HG03354 (cell line): ENCODE measurements around the gene ADAD2.

ENCODE experiments used
- ATAC-seq: cut with Tn5 transposase; IDR thresholded peaks from one replicate; pipeline ENCODE4 v1.9.1; 2021; ENCODE audit warnings: mild to moderate bottlenecking; ENCODE audit not compliant: unreplicated experiment, poor library complexity, severe bottlenecking

The ADAD2 gene

DNA sequence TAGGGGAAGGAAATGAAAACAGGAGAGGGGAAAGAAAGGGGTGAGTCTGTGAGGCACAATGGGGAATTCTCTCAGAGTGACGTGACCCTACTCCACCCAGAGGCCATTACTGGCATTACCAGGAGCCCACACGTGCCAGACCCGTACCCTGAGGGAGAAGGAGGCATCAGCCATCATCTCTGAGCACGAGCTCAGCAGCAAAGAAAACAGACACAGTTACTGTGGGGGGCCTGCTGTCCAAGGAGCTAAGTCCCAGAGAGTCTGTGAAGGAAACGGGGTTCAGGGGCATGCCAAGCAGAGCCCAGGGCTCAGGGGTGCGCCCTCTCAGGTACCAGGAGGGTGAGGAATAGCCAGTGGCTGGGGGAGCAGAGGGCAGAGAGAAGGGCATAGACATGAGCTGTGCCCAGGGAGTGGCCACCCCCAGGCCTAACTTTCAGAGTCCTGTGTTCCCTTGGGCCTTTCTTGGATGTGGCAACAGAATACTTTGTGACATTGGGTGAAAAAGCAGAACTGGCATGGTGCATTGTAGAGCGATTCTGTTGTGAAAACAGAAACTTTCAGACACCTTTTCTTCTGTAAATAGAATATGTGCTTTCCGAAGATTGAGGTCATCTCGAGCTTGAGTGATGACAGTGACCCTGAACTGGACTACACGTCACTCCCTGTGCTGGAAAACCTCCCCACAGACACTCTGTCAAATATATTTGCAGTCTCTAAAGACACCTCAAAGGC lies 15.4 kb upstream of the ADAD2 start:
- ATAC-seq, result peak; percentile 82

- ATAC-seq, result no peak
These were observed 14.5 kb upstream of the ADAD2 start for GRCh38 chr16:84176192-84177053.

- no peak for ATAC-seq
These were observed 13.2 kb upstream of the ADAD2 start for GRCh38 chr16:84177741-84178073.

DNA sequence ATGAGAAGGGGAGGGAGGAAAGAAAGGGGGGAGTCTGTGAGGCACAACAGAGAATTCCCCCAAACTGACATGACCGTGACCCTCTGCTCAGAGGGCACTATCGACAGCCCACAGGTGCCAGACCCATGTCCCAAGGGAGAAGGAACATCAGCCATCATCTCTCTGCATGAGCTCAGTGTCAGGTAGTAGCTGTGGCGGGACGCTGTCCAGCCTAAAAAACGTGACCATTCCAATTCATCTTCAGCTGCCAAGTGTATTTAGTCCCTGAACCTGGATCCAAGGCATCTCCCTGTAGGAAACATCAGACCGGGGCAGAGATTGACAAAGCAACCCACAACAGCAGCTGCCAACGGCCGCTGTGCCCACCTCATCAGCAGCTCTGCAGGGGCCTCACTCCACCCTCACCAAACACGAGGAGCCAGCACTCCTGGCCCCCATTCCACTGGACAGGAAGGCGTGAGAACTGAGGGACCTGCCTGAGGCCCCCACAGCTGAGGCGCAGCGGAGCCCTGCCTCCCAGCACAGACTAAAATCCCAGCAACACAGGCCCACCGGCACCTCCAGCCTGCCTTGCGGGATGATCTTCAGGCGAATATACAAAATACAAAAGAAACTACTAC lies 12.7 kb upstream of the ADAD2 start:
- ATAC-seq, result no peak

DNA sequence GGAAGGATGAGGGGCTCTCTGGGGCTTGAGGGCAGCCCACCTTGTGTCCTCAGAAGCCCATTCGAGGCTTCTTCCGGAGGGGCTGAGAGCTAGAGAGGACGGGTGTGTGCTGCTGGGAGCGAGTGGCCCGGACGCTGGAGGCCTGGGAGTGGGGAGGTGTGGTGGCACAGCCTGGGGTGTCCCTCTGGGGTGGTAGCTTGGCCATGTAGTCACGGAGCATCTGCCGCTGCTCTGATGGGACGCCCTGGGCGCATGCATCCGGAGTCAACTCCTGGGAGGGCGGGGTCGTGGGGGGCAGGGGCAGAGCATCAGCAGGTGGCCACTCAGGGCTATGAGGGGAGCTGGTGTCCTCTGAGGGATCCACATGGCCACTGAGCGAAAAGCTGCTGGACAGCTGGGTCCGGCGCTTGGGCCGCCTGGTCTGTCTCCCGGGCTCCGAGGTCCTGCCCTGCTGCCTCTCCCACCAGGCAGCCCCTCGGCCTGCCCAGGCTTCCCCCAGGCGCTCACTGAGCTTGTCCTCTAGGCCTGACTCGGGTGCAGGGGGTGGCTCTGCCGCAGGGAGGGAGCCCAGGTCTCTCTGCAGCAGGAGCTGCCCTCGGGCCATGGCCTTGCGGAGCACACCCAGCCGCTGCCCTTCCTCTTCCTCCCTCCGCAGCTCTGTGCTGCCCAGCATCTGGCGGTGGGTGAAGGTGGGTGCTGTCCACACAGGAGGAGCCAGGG lies 11.9 kb upstream of the ADAD2 start:
- no peak for ATAC-seq

DNA sequence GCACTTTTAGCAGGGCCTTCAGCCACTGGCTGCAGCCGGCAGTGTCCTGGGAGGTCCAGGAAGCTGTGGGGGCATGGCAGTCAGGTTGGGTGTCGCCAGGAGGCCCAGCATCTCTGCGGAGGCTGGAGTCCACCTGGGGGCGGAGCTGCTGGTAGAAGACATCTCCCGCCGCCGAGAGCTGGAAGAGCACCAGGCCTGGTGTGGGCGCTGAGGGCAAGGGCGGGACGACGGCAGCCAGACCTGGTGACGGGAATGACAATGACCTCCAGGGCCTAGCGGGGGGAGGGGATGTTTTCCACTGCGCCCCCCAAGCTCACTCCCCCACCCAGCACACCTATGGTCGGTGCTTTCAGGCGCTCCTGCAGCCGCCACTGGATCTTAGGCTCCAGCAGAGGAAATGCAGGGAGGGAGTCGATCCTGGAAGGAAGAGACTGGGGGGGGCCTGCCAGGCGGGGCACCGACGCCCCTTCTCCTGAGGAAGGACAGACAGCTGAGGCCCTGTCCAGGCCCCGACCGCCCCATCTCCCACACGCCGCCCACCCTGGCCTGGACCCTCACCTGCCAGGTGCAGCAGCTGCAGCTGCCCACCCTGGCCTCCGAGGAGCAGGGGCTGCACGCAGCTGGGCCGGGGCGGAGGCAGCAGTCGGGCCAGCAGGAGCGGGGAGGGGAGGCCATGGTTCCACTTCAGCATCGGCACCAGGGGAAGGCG lies 11.2 kb upstream of the ADAD2 start:
- no peak for ATAC-seq

DNA sequence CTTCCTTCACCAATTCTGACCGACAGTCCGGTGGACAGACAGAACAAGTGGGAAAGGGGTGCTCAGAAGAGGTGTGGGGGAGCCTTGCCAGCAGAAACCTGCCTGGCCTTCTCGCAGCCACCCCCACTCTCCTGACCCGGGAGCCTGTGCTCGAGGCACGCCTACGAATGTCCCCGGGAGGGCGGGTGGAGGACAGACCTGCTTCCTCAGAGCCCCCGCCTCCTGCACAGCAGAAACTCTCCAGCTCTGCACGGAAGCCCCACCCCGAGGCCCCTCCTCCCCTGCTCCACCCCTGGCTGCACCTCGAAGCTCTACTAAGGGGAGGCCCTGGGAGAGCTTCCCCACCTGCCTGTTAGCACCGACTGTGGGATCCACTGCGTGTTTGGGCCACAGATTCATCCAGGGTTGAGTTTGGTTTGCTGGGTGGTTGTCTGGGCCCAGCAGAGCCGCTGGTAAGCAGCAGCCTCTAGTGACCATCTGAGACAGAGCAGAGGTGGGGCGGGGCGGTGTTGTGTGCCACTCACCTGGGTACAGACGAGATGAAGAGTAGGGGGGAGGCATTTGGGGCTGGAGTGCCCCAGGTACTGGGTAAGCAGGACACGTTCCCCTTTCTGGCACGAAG lies 10.3 kb upstream of the ADAD2 start:
- ATAC-seq, result no peak

- no peak for ATAC-seq
These were observed 9.6 kb upstream of the ADAD2 start for GRCh38 chr16:84181144-84181915.

- ATAC-seq, result no peak
These were observed 8.9 kb upstream of the ADAD2 start for GRCh38 chr16:84182104-84182503.

DNA sequence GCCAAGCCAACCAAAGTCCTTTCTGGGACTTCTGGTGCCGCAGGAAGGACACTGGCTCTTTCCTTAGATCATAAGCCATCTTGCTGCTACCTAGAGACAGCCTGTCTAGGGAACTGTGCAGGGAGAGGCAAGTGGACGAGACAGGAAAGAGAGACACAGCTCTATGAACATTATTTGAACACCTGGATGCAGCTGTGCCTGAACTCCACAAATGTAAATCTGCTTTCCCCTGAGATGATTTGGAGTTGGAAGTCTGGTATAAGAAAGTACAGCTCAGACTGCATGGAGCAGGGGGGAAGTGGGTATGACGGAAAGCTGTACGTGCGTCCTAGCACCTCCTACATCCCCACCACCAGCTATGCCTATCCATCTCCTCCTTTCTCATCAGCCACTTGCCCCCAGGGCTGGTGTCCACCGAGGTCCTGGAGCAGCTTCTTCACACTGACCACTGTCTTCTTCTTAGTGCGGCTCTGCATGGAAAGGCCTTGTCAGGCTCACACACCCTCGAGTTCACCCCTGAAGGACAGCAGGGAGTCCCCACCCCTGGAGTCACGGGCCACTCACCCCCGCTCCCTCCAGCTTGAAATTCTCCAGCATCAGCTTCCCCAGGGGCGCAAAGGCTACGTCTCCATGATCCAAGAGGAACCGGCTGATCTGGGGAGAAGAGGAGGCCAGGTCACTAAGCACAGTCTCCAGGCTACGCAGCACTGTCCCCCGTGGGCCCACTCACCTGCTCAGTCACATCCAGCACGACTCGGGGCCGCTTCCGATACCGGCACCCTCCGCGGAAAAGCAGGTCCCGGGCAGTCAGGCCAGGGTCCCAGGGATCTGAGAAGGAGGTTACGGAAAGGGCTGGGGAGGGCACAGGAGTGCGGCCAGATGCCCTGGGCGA lies 8.0 kb upstream of the ADAD2 start:
- ATAC-seq, result no peak

DNA sequence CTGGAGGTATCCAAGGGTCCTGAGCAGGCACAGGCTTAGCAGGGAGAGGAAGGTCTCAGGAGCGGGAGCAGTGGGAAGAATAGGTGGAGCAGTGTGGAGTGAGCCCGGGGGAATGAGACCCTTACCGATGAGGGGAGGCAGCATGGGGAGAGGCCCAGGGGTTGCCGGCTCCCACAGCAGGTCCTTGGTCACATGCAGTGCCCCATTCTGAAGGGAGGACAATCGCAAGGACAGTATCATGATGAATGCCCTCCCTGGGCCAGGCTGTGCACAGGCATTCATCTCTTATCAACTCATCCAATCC lies 7.4 kb upstream of the ADAD2 start:
- ATAC-seq, result no peak

DNA sequence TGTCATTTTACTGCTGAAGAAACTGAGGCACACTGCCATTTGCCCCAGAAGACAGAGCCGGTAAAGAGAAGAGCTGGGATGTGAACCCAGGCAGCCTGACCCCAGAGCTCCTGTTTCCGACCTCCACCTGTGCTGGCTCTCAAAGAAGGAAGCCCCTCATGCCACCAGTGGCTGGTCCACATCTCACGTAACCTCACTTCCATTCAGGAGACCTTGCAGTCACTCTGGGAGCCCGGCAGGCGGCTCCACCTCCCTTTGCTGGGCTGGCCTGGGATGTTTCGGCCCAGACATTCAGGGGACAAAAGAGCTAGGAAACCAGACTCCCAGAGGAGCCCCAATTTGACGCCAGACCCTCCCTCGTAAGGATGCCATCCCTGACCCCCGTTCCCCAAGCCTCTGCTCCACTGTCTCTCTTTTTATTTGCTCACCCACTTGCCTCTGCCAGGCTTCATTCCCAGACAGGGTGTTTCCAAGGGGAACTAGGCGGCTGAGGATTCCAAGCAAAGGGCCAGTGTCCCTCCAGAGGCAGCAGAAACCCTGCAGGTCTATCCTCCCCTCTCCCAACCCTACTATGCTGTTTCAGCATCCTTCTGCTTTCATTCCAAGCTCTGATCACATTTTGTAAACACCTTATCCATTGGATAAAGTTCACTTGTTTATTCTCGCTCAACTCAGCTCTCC lies 6.9 kb upstream of the ADAD2 start:
- no peak for ATAC-seq

- no peak for ATAC-seq
These were observed 6.2 kb upstream of the ADAD2 start for GRCh38 chr16:84184775-84185174.

DNA sequence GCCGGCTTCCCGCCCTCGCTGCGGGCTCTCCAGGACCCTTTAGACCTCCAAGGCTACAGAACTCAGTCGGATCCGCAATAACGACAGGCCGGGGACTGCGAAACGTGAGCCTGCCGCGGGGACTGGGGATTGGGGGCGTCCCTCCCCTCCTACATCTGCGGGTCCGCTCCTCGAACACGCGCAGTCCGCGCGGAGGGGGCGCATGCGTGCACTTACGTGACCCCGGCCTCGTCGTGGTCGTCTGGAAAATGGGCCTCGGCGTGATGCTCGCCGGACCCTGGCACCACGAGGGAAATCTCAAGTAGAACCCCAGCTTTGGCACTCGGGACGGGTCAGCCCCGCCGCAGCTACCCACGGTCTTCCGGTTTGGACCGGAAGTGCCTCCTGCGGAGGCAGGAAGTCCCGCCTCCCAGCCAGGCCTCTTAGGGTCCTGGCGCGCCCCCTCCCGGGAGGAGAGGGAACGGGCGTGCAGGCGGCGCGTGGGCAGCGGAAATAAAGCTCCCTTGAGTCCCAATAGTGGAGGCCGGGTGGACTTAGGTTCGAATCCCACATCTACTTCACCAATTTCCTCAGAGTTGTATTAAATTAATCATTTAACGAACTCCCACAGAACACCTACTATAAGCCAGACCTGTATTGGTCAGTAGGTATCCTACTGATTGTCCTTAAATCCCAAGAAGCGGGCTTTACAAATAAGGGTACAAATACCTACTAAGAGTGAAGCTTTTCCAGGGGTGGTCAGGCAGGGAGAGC lies 4.1 kb upstream of the ADAD2 start, which contains the start of gene TAF1C:
Gene TAF1C (minus strand): TSS at position 373 of the 753 bp plus-strand sequence. CDS start 2,069 bp downstream, outside the sequence.
- ATAC-seq, result peak; percentile 96

DNA sequence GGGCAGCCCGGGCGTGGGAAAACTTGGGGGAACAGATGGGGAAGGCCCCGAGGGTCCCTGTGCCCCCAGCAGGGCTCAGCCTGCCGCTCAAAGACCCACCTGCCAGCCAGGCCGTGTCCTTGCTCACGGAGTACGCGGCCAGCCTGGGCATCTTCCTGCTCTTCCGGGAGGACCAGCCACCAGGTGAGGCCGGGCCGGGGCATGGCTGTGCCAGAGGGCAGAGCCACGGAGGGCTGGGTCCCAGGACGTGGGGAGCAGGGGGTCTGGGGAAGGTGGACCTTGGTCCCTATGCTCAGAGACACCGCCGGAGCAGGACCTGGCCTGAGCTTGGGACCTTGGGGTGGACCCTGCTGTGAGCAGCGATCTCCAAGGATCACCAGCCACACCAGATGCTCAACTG lies 509 bp downstream of the ADAD2 start:
- ATAC-seq, result no peak

GRCh38 chr16:84193480-84193879 lies 2.5 kb downstream of the ADAD2 start:
- ATAC-seq, result no peak
